BLaER1 (cell line): ENCODE results near the gene FAM83F.

Source experiments
- H3K27ac ChIP-seq: shearing (Covaris generic); formaldehyde crosslinking; 2 replicates; pipeline ENCODE4 v1.8.1; 2022
- H3K27me3 ChIP-seq: shearing (Covaris generic); formaldehyde crosslinking; 2 replicates; pipeline ENCODE4 v1.8.1; 2022
- H3K36me3 ChIP-seq: shearing (Covaris generic); formaldehyde crosslinking; 2 replicates; pipeline ENCODE4 v1.8.1; 2022
- H3K4me1 ChIP-seq: shearing (Covaris generic); formaldehyde crosslinking; 2 replicates; pipeline ENCODE4 v1.8.1; 2022
- H3K4me2 ChIP-seq: shearing (Covaris generic); formaldehyde crosslinking; 2 replicates; pipeline ENCODE4 v1.8.1; 2022
- H3K4me3 ChIP-seq: shearing (Covaris generic); formaldehyde crosslinking; 2 replicates; pipeline ENCODE4 v1.8.1; 2022
- H3K9ac ChIP-seq: shearing (Covaris generic); formaldehyde crosslinking; 2 replicates; pipeline ENCODE4 v1.8.1; 2022
- H3K9me3 ChIP-seq: shearing (Covaris generic); formaldehyde crosslinking; 2 replicates; pipeline ENCODE4 v1.8.1; 2022
- H4K20me1 ChIP-seq: shearing (Covaris generic); formaldehyde crosslinking; 2 replicates; pipeline ENCODE4 v1.8.1; 2022
- Cebpa-rat ChIP-seq: shearing (Covaris generic); IDR thresholded peaks from 2 replicates; pipeline ENCODE4 v1.8.1; 2022

Gene FAM83F

DNA sequence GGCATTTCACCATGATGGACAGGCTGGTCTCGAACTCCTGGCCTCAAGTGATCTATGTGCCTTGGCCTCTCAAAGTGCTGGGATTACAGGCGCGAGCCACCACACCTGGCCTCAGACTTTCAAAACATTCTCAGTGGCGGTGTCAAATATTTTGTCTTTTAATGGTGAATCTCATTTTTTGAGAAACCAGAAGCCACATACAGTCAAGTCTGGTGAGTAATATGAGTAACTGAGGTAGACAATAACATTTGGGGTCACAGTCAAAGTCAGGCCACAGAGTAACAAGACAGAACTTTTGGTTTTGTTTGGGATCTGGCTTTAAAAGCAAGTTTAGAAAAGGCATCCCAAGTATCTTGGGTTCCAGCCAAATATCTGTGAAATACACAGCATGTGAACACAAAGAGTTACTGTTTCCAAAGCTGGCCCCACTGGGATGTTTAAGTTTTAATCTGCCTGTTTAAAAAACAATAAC is 40.1 kb upstream of the FAM83F start:
- H3K9me3 ChIP-seq, result no peaks in the 10 kb centered on the region
- no peak overlapping the region for H3K9ac ChIP-seq
- no peaks in the 10 kb centered on the region for H4K20me1 ChIP-seq
- no peak for TF ChIP-seq Cebpa-rat
- H3K27me3 ChIP-seq, result no peaks in the 10 kb centered on the region
- no peaks in the 10 kb centered on the region for H3K36me3 ChIP-seq
- no peak overlapping the region for H3K4me2 ChIP-seq
- H3K4me1 ChIP-seq, result peaks cover 70% of the 10 kb centered on the region
- no peak overlapping the region for H3K27ac ChIP-seq
- no peak overlapping the region for H3K4me3 ChIP-seq

DNA sequence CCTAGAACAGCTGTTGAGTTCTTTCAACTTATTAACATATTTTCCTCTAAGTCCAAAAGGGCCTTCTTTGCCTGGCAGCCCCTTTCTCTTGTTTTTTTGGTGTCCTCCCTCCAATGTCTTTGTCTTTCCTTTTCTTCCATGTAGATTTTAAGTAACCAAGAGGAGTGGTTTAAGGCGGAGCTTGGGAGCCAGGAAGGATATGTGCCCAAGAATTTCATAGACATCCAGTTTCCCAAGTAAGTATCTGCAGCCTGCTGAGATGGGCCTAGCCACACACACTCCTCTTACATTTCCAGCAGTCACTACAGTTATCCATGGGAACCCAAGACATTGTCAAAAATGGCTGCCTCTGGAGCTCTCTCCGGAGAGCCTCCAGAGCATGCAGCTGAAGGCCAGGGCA is 39.1 kb upstream of the FAM83F start:
- Histone ChIP-seq H4K20me1 (no peaks in the 10 kb centered on the region), H3K9me3 (no peaks in the 10 kb centered on the region), H3K27ac (no peak overlapping the region), H3K27me3 (no peaks in the 10 kb centered on the region), H3K4me3 (no peak overlapping the region), H3K4me1 (peaks cover 67% of the 10 kb centered on the region), H3K4me2 (no peak overlapping the region), H3K9ac (no peak overlapping the region), H3K36me3 (no peaks in the 10 kb centered on the region)
- TF ChIP-seq Cebpa-rat, result no peak

DNA sequence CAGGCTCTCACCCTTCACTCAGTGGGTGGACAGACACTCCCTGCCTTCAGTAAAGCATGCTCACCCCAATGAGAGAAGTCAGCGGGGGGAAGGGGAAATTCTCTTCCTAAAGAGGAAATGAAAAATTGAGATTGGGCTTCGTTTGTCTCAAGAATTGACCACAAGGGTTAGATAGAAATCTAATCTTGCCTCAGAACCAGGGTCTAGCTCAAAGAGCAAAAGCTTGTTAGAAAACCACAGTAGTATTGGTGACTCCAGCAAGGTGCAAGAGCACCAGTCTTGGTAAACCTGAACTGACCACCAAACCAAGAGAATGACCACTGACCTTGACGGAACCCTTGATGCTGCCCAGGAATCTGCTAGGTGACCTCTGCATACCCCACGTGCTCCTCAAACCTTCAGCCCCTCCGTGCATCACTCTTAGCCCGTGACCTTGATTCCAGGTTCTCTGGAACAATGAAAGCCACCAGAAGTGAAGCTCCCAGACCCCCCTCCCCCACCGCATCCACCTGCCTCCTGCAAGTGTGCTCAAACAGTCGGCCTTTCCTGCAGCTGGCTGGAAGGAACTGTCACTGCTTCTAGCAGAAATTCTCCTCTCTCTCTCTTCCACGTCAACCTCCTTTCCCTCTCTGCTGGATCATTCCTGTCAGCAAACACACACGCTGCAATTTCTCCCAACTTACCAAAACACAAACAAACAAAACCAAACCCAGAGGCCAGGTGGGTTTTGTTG is 37.7 kb upstream of the FAM83F start:
- H3K9ac ChIP-seq, result no peak overlapping the region
- peak overlapping the region; percentile 71 for H3K4me2 ChIP-seq
- peaks cover 67% of the 10 kb centered on the region for H3K4me1 ChIP-seq
- no peaks in the 10 kb centered on the region for H3K27me3 ChIP-seq
- no peak overlapping the region for H3K4me3 ChIP-seq
- H4K20me1 ChIP-seq, result no peaks in the 10 kb centered on the region
- peak overlapping the region; percentile 23; the same call in 1 of the 2 replicates for H3K27ac ChIP-seq
- no peaks in the 10 kb centered on the region for H3K9me3 ChIP-seq
- TF ChIP-seq Cebpa-rat, result no peak
- no peaks in the 10 kb centered on the region for H3K36me3 ChIP-seq

DNA sequence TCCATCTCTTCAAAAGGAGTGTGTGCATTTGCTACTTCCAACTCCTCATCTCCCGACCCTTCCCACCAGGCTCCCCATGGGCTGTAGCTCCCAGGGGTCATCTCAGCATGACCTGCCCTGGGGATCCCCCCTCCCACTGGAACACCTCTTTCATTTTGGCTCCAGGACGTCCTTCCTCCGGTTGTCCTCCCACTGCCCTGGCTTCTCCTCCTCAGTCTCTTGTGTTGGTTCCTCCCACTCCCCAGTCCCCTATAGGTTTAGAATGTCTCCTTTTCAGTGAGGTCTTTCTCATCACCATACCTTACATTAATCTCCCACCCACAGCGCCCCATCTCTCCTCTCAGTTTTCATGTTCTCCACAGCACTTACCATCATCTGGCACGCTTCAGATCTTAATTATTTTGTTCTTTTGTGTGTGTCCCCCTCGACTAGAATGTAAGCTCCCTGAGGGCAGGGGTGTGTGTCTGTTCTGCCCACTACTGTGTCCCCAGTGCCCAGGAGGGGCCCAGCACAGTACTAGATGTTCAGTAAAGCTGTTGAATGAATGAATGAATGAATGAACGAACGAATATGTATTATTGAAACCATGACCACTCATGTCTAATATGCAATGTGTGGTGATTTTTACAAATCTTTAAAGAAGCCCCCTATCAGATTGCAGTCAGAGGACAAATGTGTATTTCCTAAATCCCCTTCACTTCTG is 36.6 kb upstream of the FAM83F start:
- no peak for TF ChIP-seq Cebpa-rat
- Histone ChIP-seq H3K4me1 (peaks cover 69% of the 10 kb centered on the region), H3K36me3 (no peaks in the 10 kb centered on the region), H3K4me2 (peak overlapping the region; percentile 71), H3K9me3 (no peaks in the 10 kb centered on the region), H4K20me1 (no peaks in the 10 kb centered on the region), H3K4me3 (no peak overlapping the region), H3K27ac (no peak overlapping the region; the same call in 1 of the 2 replicates), H3K27me3 (no peaks in the 10 kb centered on the region), H3K9ac (no peak overlapping the region)

- TF ChIP-seq Cebpa-rat, result no peak
- peak overlapping the region; percentile 71 for H3K4me2 ChIP-seq
- no peak overlapping the region for H3K9ac ChIP-seq
- H3K27me3 ChIP-seq, result no peaks in the 10 kb centered on the region
- no peaks in the 10 kb centered on the region for H4K20me1 ChIP-seq
- H3K4me3 ChIP-seq, result no peak overlapping the region
- H3K36me3 ChIP-seq, result no peaks in the 10 kb centered on the region
- H3K27ac ChIP-seq, result 0 out of 2 replicates have a peak overlapping the region, but pooled peaks have one; percentile 14
- no peaks in the 10 kb centered on the region for H3K9me3 ChIP-seq
- peaks cover 72% of the 10 kb centered on the region for H3K4me1 ChIP-seq
Observed at GRCh38 chr22:39958949-39959639, 35.7 kb upstream of the FAM83F start.

DNA sequence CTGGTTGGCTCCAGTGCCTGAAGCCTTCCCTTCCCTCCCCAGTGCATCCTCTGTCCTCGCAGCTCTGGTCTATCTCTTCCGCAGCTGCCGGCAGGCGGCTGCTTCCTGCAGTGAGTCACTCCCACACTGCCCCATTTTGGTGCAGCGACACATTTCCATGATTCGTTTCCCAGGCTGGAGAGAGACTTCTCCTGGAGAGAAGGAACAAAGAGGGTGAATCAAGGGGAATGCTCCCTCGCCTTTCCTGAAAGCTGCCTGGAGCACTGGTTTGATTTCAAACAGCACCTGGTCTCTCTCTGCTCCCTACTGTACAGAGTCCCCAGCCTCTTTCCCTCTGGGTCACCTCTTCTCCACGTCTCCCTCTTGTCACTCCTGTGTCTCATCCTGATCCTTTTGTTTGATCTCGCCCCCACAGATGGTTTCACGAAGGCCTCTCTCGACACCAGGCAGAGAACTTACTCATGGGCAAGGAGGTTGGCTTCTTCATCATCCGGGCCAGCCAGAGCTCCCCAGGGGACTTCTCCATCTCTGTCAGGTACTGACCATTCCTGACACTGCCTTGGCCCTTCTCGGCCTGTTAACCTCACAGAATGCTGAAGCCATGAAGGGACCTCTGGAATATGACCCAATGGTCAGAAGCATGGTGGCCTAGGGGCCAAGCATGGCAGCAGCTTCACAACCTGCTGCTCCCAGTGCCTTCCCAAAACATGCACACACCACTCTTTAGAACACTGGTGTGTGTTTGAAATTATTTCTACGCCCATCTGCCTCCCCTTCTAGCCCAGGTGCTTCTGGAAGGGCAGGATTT is 34.9 kb upstream of the FAM83F start, which contains the start of gene TMA7B:
Gene TMA7B (plus strand): TSS at position 758 of the 808 bp plus-strand sequence. CDS start 3,978 bp downstream, outside the sequence.
- 0 out of 2 replicates have a peak within 1 kb of the TSS, but pooled peaks have one; percentile 14 for H3K27ac ChIP-seq
- peak within 1 kb of the TSS; percentile 71 for H3K4me2 ChIP-seq
- H3K9me3 ChIP-seq, result no peaks in the 10 kb centered on the region
- no peaks in the 10 kb centered on the region for H3K27me3 ChIP-seq
- H3K4me1 ChIP-seq, result peaks cover 72% of the 10 kb centered on the region
- no peak within 1 kb of the TSS for H3K9ac ChIP-seq
- no peak for TF ChIP-seq Cebpa-rat
- no peaks in the 10 kb centered on the region for H4K20me1 ChIP-seq
- no peaks in the 10 kb centered on the region for H3K36me3 ChIP-seq
- H3K4me3 ChIP-seq, result no peak within 1 kb of the TSS

- H3K36me3 ChIP-seq, result no peaks in the 10 kb centered on the region
- peak overlapping the region; percentile 61 for H3K4me2 ChIP-seq
- H3K27me3 ChIP-seq, result no peaks in the 10 kb centered on the region
- H3K4me1 ChIP-seq, result peaks cover 72% of the 10 kb centered on the region
- no peaks in the 10 kb centered on the region for H3K9me3 ChIP-seq
- H4K20me1 ChIP-seq, result no peaks in the 10 kb centered on the region
- TF ChIP-seq Cebpa-rat, result peak; percentile 61; the same call in 1 of the 2 replicates
- H3K9ac ChIP-seq, result no peak overlapping the region
- H3K4me3 ChIP-seq, result no peak overlapping the region
- no peak overlapping the region for H3K27ac ChIP-seq
Observed at GRCh38 chr22:39960791-39961746, 33.7 kb upstream of the FAM83F start.

DNA sequence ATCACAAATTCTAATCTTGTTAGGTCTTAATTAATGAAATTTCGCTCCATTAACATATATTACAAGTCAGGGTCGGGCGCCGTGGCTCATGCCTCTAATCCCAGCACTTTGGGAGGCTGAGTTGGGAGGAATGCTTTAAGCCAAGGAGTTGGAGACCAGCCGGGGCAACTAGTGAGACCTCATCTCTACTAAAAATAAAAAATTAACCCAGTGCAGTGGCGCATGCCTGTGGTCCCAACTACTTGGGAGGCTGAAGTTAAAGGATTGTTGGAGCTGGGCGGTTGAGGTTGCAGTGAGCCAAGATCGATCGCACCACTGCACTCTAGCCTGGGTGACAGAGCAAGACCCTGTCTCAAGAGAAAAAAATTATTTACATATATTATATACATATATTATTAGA is 32.7 kb upstream of the FAM83F start:
- Histone ChIP-seq H3K4me2 (peak overlapping the region; percentile 61), H3K4me1 (peaks cover 66% of the 10 kb centered on the region), H3K36me3 (no peaks in the 10 kb centered on the region), H3K9ac (no peak overlapping the region), H3K9me3 (no peaks in the 10 kb centered on the region), H3K27me3 (no peaks in the 10 kb centered on the region), H4K20me1 (no peaks in the 10 kb centered on the region), H3K4me3 (no peak overlapping the region), H3K27ac (no peak overlapping the region)
- no peak for TF ChIP-seq Cebpa-rat
